GF-D8 (cell line): ENCODE measurements around the gene NR2F1-AS1.

Source experiments
- DNase-seq: peaks from one replicate; lab custom pipeline; 2025; lab: John Stamatoyannopoulos, UW

Gene NR2F1-AS1

GRCh38 chr5:93384995-93385394, 196.0 kb downstream of the NR2F1-AS1 start:
- DNase-seq, result no peak

GRCh38 chr5:93384026-93384425, 197.0 kb downstream of the NR2F1-AS1 start:
- no peak for DNase-seq

DNA sequence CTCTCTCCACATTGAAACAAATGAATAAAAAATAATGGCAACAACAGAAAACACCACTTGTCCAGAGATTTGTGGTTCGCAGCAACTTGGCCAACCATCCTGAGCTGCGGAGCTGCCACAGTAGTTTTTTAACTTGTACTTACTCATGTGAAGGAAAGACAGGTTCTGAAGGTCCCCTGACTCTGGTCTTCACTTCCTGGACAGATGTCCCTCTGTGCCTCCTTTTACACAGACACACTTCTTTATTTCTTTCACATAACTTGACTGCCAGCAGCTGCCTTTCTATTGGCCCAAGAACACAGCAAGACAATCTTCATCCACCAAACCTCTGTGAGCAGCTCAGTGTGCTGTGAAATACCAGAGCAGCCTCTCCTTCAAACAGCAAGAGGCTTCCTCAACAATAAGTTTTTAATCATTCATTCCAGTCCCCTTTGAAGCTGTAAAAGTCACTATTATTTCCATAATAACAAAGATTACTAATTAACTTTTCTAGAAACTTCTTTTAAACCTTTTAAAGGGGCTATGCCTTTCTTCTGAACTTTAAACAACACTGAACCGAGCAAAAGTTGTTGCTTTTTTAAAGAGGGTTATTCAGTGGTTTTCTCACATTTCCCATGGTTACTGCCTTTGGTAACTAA, 198.7 kb downstream of the NR2F1-AS1 start:
- no peak for DNase-seq

- DNase-seq, result no peak
Observed at GRCh38 chr5:93381057-93381456, 200.0 kb downstream of the NR2F1-AS1 start.

DNA sequence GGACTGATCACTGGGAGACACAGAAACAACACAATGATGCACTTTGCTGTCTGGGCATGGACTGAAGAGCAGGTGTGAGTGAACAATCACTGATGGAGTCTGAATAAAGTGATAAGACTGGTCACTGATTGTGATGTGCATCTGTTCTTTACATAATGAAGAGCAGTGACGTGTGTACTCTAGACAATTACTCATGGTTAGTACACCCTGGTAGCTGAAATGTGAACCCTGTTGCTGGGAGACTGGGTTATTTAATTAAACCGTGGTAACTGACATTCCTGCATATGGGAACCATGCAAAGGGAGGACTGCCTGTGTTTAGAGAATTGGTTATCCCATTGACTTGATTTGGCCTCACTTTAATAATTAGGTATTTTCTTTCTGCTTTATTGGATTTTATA, 202.9 kb downstream of the NR2F1-AS1 start:
- no peak for DNase-seq

DNA sequence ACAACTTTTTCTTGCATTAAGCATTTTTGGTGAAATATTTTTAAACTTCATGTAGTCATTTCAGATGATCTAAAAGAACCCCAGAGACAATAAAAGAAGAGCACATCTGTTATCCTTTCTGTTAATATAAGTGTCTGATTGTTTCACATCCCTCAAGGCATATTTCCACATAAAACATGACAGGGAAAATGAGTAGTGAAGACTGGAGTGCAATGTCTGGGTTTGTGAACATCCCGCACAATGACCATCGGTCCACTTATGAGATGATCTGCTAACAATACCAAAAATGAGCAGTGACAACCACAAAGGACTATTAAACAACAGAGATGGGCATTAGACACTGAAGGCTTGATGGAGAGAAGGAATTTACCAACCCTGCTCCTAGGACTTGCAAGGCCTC, 209.1 kb downstream of the NR2F1-AS1 start:
- no peak for DNase-seq

- DNase-seq, result no peak
Observed at GRCh38 chr5:93364378-93364777, 216.6 kb downstream of the NR2F1-AS1 start.

DNA sequence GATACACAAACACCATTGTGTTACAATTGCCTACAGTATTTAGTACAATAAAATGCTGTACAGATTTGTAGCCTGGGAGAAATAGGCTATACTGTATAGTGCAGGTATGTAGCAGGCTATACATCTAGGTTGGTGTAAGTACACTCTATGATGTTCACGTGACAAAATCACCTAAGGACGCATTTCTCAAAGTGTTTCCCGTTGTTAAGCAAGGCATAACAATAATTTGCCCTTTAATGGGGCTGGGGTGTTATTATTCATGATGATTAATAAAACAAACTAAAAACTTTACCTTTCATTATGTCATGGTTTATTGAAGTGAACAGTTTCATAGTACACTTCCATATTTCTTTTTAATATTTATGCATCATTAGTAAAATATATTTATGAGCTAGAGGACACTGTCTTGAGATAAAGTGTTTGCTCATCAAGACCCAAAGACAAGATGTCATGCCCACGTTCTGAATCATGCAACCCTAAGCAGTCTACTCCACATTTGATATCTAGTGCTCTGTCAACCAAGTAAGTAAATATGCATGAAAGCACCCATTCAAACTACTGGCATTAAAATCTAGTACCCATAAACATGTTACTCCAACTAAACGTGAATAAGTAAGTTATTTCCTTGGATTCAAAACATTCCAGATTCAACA, 220.5 kb downstream of the NR2F1-AS1 start:
- DNase-seq, result no peak

DNA sequence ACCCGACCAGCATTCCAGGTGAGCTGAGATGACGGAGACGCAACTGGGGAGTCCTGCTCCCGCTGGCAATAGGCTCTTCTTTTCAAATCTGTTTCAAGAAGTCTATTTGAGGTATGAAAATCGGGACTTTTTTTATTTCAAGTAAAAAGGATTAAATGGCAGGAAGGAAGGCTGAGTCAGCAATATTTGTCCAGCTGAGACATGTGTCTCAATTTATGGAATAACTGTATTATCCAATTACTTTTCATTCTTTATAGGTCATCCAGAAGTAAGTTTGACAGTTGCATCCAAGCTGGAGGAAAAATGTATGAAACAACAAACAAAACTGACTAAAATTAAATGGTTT, 221.1 kb downstream of the NR2F1-AS1 start:
- no peak for DNase-seq
